ENCODE data around the gene RFC2.
"Not testable (repeated sequence)": the region's sequence is repeated elsewhere in the genome, so short reads cannot be mapped to it uniquely, and the experiment has no call there.

RFC2 gene

GRCh38 chr7:74248156-74248555, 6.0 kb downstream of the RFC2 start:
- DNase-seq (ENCODE audit: low read depth) = no peak

GRCh38 chr7:74246497-74246896, 7.7 kb downstream of the RFC2 start:
- no peak for DNase-seq (ENCODE audit: low read depth)

- DNase-seq (ENCODE audit: low read depth) = no peak
These were observed 12.1 kb downstream of the RFC2 start for GRCh38 chr7:74242122-74242443.

GRCh38 chr7:74240482-74240881, 13.7 kb downstream of the RFC2 start:
- no peak for DNase-seq (ENCODE audit: low read depth)

- no peak for DNase-seq (ENCODE audit: low read depth)
These were observed 17.9 kb downstream of the RFC2 start for GRCh38 chr7:74236284-74236683.

GRCh38 chr7:74235518-74236268, 18.5 kb downstream of the RFC2 start:
- DNase-seq (ENCODE audit: low read depth) = no peak

GRCh38 chr7:74233655-74234285, 20.4 kb downstream of the RFC2 start:
- DNase-seq (ENCODE audit: low read depth) = no peak

GRCh38 chr7:74231232-74231590, 23.0 kb downstream of the RFC2 start:
- no peak for DNase-seq (ENCODE audit: low read depth)

- no peak for DNase-seq (ENCODE audit: low read depth)
These were observed 23.6 kb downstream of the RFC2 start for GRCh38 chr7:74230446-74231231.

GRCh38 chr7:74228951-74229900, 25.0 kb downstream of the RFC2 start:
- DNase-seq (ENCODE audit: low read depth) = no peak

GRCh38 chr7:74226633-74227032, 27.6 kb downstream of the RFC2 start:
- DNase-seq (ENCODE audit: low read depth) = no peak

GRCh38 chr7:74225400-74225799, 28.8 kb downstream of the RFC2 start:
- DNase-seq (ENCODE audit: low read depth) = no peak

- not testable (repeated sequence) for DNase-seq (ENCODE audit: low read depth)
These were observed 29.3 kb downstream of the RFC2 start for GRCh38 chr7:74224907-74225306.

- no peak for DNase-seq (ENCODE audit: low read depth)
These were observed 29.7 kb downstream of the RFC2 start for GRCh38 chr7:74224511-74224832.

GRCh38 chr7:74223711-74224510, 30.3 kb downstream of the RFC2 start:
- DNase-seq (ENCODE audit: low read depth) = no peak

- no peak for DNase-seq (ENCODE audit: low read depth)
These were observed 31.1 kb downstream of the RFC2 start for GRCh38 chr7:74222851-74223710.

- DNase-seq (ENCODE audit: low read depth) = no peak
These were observed 32.5 kb downstream of the RFC2 start for GRCh38 chr7:74221713-74222112.

GRCh38 chr7:74220229-74220628, 34.0 kb downstream of the RFC2 start:
- no peak for DNase-seq (ENCODE audit: low read depth)

GRCh38 chr7:74219416-74219815, 34.8 kb downstream of the RFC2 start:
- no peak for DNase-seq (ENCODE audit: low read depth)

- no peak for DNase-seq (ENCODE audit: low read depth)
These were observed 35.9 kb downstream of the RFC2 start for GRCh38 chr7:74218343-74218698.
